Stimulated activated memory B cell treated with anti-CD40 and anti-IgM and Interleukin-4, amounts not matched to agents 10 μg/mL and 1 μg/mL and 100 μg/mL, for 72 hours (primary cell): Measurements from ENCODE around the gene HCAR2.
"Not testable (repeated sequence)": the region's sequence is repeated elsewhere in the genome, so short reads cannot be mapped to it uniquely, and the experiment has no call there.

Experiments used
- ATAC-seq: fragments of 150-1000 bp; cut with Tn5 transposase; 2 replicates; pipeline ENCODE4 v1.10.0; 2021
- H3K27ac Mint-ChIP-seq: one replicate; pipeline ENCODE4 v1.8.0; 2022; ENCODE audit warnings: mild to moderate bottlenecking, mixed read lengths
- H3K27me3 Mint-ChIP-seq: one replicate; pipeline ENCODE4 v1.8.0; 2022; ENCODE audit warnings: mixed read lengths
- H3K36me3 Mint-ChIP-seq: one replicate; pipeline ENCODE4 v1.8.0; 2022; ENCODE audit warnings: mixed read lengths
- H3K4me1 Mint-ChIP-seq: one replicate; pipeline ENCODE4 v1.8.0; 2022; ENCODE audit warnings: mixed read lengths
- H3K4me3 Mint-ChIP-seq: one replicate; pipeline ENCODE4 v1.8.0; 2022; ENCODE audit warnings: mild to moderate bottlenecking, moderate library complexity, mixed read lengths
- H3K9me3 Mint-ChIP-seq: one replicate; pipeline ENCODE4 v1.8.0; 2022; ENCODE audit warnings: mixed read lengths

The HCAR2 gene

GRCh38 chr12:122726080-122726558 lies 23.0 kb upstream of the HCAR2 start:
- peak; percentile 48 for ATAC-seq
- H3K36me3 Mint-ChIP-seq = no peaks in the 10 kb centered on the region
- peak overlapping the region; percentile 68 for H3K27ac Mint-ChIP-seq
- H3K27me3 Mint-ChIP-seq = peaks cover 24% of the 10 kb centered on the region
- H3K4me1 Mint-ChIP-seq = peaks cover 41% of the 10 kb centered on the region
- no peaks in the 10 kb centered on the region for H3K9me3 Mint-ChIP-seq
- no peak overlapping the region for H3K4me3 Mint-ChIP-seq

GRCh38 chr12:122725452-122726079 lies 22.4 kb upstream of the HCAR2 start:
- peaks cover 28% of the 10 kb centered on the region for H3K27me3 Mint-ChIP-seq
- ATAC-seq = no peak
- H3K36me3 Mint-ChIP-seq = no peaks in the 10 kb centered on the region
- no peaks in the 10 kb centered on the region for H3K9me3 Mint-ChIP-seq
- peak overlapping the region; percentile 68 for H3K27ac Mint-ChIP-seq
- H3K4me1 Mint-ChIP-seq = peaks cover 47% of the 10 kb centered on the region
- H3K4me3 Mint-ChIP-seq = no peak overlapping the region

- peaks cover 48% of the 10 kb centered on the region for H3K4me1 Mint-ChIP-seq
- ATAC-seq = peak; percentile 68
- no peak overlapping the region for H3K4me3 Mint-ChIP-seq
- no peaks in the 10 kb centered on the region for H3K9me3 Mint-ChIP-seq
- peak overlapping the region; percentile 68 for H3K27ac Mint-ChIP-seq
- H3K36me3 Mint-ChIP-seq = no peaks in the 10 kb centered on the region
- peaks cover 24% of the 10 kb centered on the region for H3K27me3 Mint-ChIP-seq
Measured at GRCh38 chr12:122724641-122725243, 21.6 kb upstream of the HCAR2 start.

GRCh38 chr12:122722387-122722786 lies 19.2 kb upstream of the HCAR2 start:
- Mint-ChIP-seq H3K27me3 (peaks cover 37% of the 10 kb centered on the region), H3K4me1 (peaks cover 46% of the 10 kb centered on the region), H3K4me3 (no peak overlapping the region), H3K27ac (peak overlapping the region; percentile 29), H3K9me3 (no peaks in the 10 kb centered on the region), H3K36me3 (no peaks in the 10 kb centered on the region)
- ATAC-seq = no peak

- H3K4me1 Mint-ChIP-seq = peaks cover 49% of the 10 kb centered on the region
- H3K27ac Mint-ChIP-seq = peak overlapping the region; percentile 30
- peak; percentile 37 for ATAC-seq
- peak overlapping the region; percentile 33 for H3K4me3 Mint-ChIP-seq
- no peaks in the 10 kb centered on the region for H3K9me3 Mint-ChIP-seq
- peaks cover 37% of the 10 kb centered on the region for H3K27me3 Mint-ChIP-seq
- H3K36me3 Mint-ChIP-seq = no peaks in the 10 kb centered on the region
Measured at GRCh38 chr12:122721057-122721545, 17.9 kb upstream of the HCAR2 start.

GRCh38 chr12:122716658-122717057 lies 13.5 kb upstream of the HCAR2 start, which contains the start of gene HCAR3:
HCAR3 (minus strand) TSS chr12:122716811; CDS start chr12:122716737, 74 bp downstream.
- H3K4me3 Mint-ChIP-seq, H3K9me3 Mint-ChIP-seq, ATAC-seq, H3K27ac Mint-ChIP-seq, H3K36me3 Mint-ChIP-seq: not testable (repeated sequence)
- Mint-ChIP-seq H3K27me3 (peaks cover 37% of the 10 kb centered on the region), H3K4me1 (peaks cover 24% of the 10 kb centered on the region)

- Mint-ChIP-seq H3K27me3 (peaks cover 27% of the 10 kb centered on the region), H3K4me1 (peaks cover 19% of the 10 kb centered on the region)
- not testable (repeated sequence) for H3K36me3 Mint-ChIP-seq, H3K4me3 Mint-ChIP-seq, ATAC-seq, H3K27ac Mint-ChIP-seq, H3K9me3 Mint-ChIP-seq
Measured at GRCh38 chr12:122715211-122715610, 12.1 kb upstream of the HCAR2 start.

GRCh38 chr12:122713491-122714188 lies 10.5 kb upstream of the HCAR2 start:
- H3K36me3 Mint-ChIP-seq, H3K27ac Mint-ChIP-seq, H3K4me3 Mint-ChIP-seq, ATAC-seq, H3K9me3 Mint-ChIP-seq: not testable (repeated sequence)
- Mint-ChIP-seq H3K4me1 (peaks cover 16% of the 10 kb centered on the region), H3K27me3 (peaks cover 17% of the 10 kb centered on the region)

GRCh38 chr12:122711266-122711665 lies 8.1 kb upstream of the HCAR2 start:
- H3K4me1 Mint-ChIP-seq = peaks cover 10% of the 10 kb centered on the region
- H3K27me3 Mint-ChIP-seq = peaks cover 10% of the 10 kb centered on the region
- H3K27ac Mint-ChIP-seq = peak overlapping the region; percentile 26
- H3K4me3 Mint-ChIP-seq, H3K9me3 Mint-ChIP-seq, H3K36me3 Mint-ChIP-seq, ATAC-seq: not testable (repeated sequence)

GRCh38 chr12:122710341-122710740 lies 7.2 kb upstream of the HCAR2 start:
- ATAC-seq, H3K9me3 Mint-ChIP-seq, H3K27ac Mint-ChIP-seq, H3K4me3 Mint-ChIP-seq, H3K36me3 Mint-ChIP-seq, H3K4me1 Mint-ChIP-seq, H3K27me3 Mint-ChIP-seq: not testable (repeated sequence)

- H3K27me3 Mint-ChIP-seq, H3K9me3 Mint-ChIP-seq, ATAC-seq, H3K4me1 Mint-ChIP-seq, H3K4me3 Mint-ChIP-seq, H3K27ac Mint-ChIP-seq, H3K36me3 Mint-ChIP-seq: not testable (repeated sequence)
Measured at GRCh38 chr12:122709287-122709686, 6.1 kb upstream of the HCAR2 start.

- H3K9me3 Mint-ChIP-seq, H3K27me3 Mint-ChIP-seq, H3K36me3 Mint-ChIP-seq, H3K4me3 Mint-ChIP-seq, H3K27ac Mint-ChIP-seq, H3K4me1 Mint-ChIP-seq, ATAC-seq: not testable (repeated sequence)
Measured at GRCh38 chr12:122703841-122704240, 684 bp upstream of the HCAR2 start.

GRCh38 chr12:122701481-122701880 lies 1.7 kb downstream of the HCAR2 start:
- not testable (repeated sequence) for H3K9me3 Mint-ChIP-seq, H3K27ac Mint-ChIP-seq, H3K4me1 Mint-ChIP-seq, H3K36me3 Mint-ChIP-seq, ATAC-seq, H3K27me3 Mint-ChIP-seq, H3K4me3 Mint-ChIP-seq

GRCh38 chr12:122700038-122700710 lies 3.0 kb downstream of the HCAR2 start:
- not testable (repeated sequence) for H3K9me3 Mint-ChIP-seq, H3K4me3 Mint-ChIP-seq, H3K27ac Mint-ChIP-seq, ATAC-seq, H3K4me1 Mint-ChIP-seq, H3K36me3 Mint-ChIP-seq, H3K27me3 Mint-ChIP-seq

GRCh38 chr12:122696922-122697321 lies 6.2 kb downstream of the HCAR2 start:
- H3K36me3 Mint-ChIP-seq, H3K4me3 Mint-ChIP-seq: not testable (repeated sequence)

More at GRCh38 chr12:122696922-122697321, 6.2 kb downstream of the HCAR2 start:
- H3K27ac Mint-ChIP-seq, H3K27me3 Mint-ChIP-seq, H3K4me1 Mint-ChIP-seq, ATAC-seq, H3K9me3 Mint-ChIP-seq: not testable (repeated sequence)
